ENCODE data around the gene HES5.
"Not testable (repeated sequence)": the region's sequence is repeated elsewhere in the genome, so short reads cannot be mapped to it uniquely, and the experiment has no call there.

- not testable (repeated sequence) for TF ChIP-seq CTCF, POLR2AphosphoS5 (IDR thresholded peaks at IDR 0.05)
Observed at GRCh38 chr1:2553076-2553475, 23.0 kb upstream of the HES5 start.
